HG02884 (cell line): ENCODE results near the gene MYH11.
"Not testable (repeated sequence)": the region's sequence is repeated elsewhere in the genome, so short reads cannot be mapped to it uniquely, and the experiment has no call there.

Experiments
- ATAC-seq: cut with Tn5 transposase; IDR thresholded peaks from one replicate; pipeline ENCODE4 v1.9.1; 2021; ENCODE audit warnings: mild to moderate bottlenecking, moderate library complexity; ENCODE audit not compliant: unreplicated experiment

The MYH11 gene

GRCh38 chr16:15846510-15846909, 10.3 kb downstream of the MYH11 start:
- no peak for ATAC-seq

GRCh38 chr16:15843635-15844279, 13.1 kb downstream of the MYH11 start:
- no peak for ATAC-seq

- ATAC-seq = not testable (repeated sequence)
These were observed 17.6 kb downstream of the MYH11 start for GRCh38 chr16:15839204-15839603.

- ATAC-seq = no peak
These were observed 19.1 kb downstream of the MYH11 start for GRCh38 chr16:15837761-15838160.

- ATAC-seq = no peak
These were observed 19.7 kb downstream of the MYH11 start for GRCh38 chr16:15836965-15837611.

GRCh38 chr16:15836074-15836473, 20.8 kb downstream of the MYH11 start:
- ATAC-seq = no peak

GRCh38 chr16:15835136-15835878, 21.5 kb downstream of the MYH11 start:
- ATAC-seq = no peak

GRCh38 chr16:15834502-15834901, 22.3 kb downstream of the MYH11 start:
- no peak for ATAC-seq

GRCh38 chr16:15833541-15833940, 23.3 kb downstream of the MYH11 start:
- no peak for ATAC-seq

GRCh38 chr16:15832241-15832640, 24.6 kb downstream of the MYH11 start:
- no peak for ATAC-seq

- ATAC-seq = no peak
These were observed 25.9 kb downstream of the MYH11 start for GRCh38 chr16:15830832-15831451.

GRCh38 chr16:15829460-15829859, 27.4 kb downstream of the MYH11 start:
- no peak for ATAC-seq

- ATAC-seq = no peak
These were observed 29.0 kb downstream of the MYH11 start for GRCh38 chr16:15827709-15828343.

- ATAC-seq = no peak
These were observed 29.5 kb downstream of the MYH11 start for GRCh38 chr16:15827299-15827698.

- ATAC-seq = no peak
These were observed 31.0 kb downstream of the MYH11 start for GRCh38 chr16:15825750-15826305.

GRCh38 chr16:15822957-15823356, 33.9 kb downstream of the MYH11 start:
- no peak for ATAC-seq

- no peak for ATAC-seq
These were observed 36.0 kb downstream of the MYH11 start for GRCh38 chr16:15820837-15821236.

GRCh38 chr16:15819046-15819445, 37.8 kb downstream of the MYH11 start:
- no peak for ATAC-seq

GRCh38 chr16:15817446-15817845, 39.4 kb downstream of the MYH11 start:
- ATAC-seq = no peak

GRCh38 chr16:15816228-15816627, 40.6 kb downstream of the MYH11 start:
- no peak for ATAC-seq

- not testable (repeated sequence) for ATAC-seq
These were observed 44.5 kb downstream of the MYH11 start for GRCh38 chr16:15812401-15812750.
